ENCODE measurements around the gene TTC38.

DNA sequence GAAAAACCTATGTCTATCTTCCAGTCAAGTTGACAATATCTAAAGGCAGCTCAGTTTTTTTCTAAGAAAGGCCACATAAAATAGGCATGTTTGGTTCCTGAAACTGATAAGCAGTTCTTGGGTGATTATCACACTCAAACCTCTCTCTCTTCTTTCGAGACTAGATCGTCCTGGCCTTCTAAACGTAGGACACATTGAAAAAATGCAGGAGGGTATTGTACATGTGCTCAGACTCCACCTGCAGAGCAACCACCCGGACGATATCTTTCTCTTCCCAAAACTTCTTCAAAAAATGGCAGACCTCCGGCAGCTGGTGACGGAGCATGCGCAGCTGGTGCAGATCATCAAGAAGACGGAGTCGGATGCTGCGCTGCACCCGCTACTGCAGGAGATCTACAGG lies 32.8 kb upstream of the TTC38 start:
- TF ChIP-seq, protein P1, sequence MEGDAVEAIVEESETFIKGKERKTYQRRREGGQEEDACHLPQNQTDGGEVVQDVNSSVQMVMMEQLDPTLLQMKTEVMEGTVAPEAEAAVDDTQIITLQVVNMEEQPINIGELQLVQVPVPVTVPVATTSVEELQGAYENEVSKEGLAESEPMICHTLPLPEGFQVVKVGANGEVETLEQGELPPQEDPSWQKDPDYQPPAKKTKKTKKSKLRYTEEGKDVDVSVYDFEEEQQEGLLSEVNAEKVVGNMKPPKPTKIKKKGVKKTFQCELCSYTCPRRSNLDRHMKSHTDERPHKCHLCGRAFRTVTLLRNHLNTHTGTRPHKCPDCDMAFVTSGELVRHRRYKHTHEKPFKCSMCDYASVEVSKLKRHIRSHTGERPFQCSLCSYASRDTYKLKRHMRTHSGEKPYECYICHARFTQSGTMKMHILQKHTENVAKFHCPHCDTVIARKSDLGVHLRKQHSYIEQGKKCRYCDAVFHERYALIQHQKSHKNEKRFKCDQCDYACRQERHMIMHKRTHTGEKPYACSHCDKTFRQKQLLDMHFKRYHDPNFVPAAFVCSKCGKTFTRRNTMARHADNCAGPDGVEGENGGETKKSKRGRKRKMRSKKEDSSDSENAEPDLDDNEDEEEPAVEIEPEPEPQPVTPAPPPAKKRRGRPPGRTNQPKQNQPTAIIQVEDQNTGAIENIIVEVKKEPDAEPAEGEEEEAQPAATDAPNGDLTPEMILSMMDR (IDR thresholded peaks at IDR 0.05 in 4 of 5, conservative IDR thresholded peaks at IDR 0.05 in 1 of 5) = no peak
- TF ChIP-seq POLR2A (IDR thresholded peaks at IDR 0.05) = no peak

Measured in gastrocnemius medialis (tissue), 4 donors.